GM12878 (cell line): Measurements from ENCODE around the gene STK16. TPM values are rescaled to one million over a fixed set of nuclear protein-coding genes. Genes with fewer than 3 reads are reported as not detected.

Experiments
- ATAC-seq: fragments of 200-7000 bp; cut with Tn5 transposase; 3 replicates; pipeline ENCODE4 v1.9.1; 2020; ENCODE audit warnings: mild to moderate bottlenecking, moderate library complexity
- BruUV-seq: library from RNA; stranded (reverse); fragments of 400-500 nt; replicated peaks from 2 replicates; lab custom pipeline; 2021; lab: Mats Ljungman, UMichigan
- CTCF ChIA-PET: fragments of 300-600 bp; sonication (Branson Sonifier 250); formaldehyde crosslinking; extraction: SDS; loops from one replicate; lab custom pipeline; 2021; ENCODE audit warnings: inconsistent platforms; lab: Yijun Ruan, JAX
- POLR2A ChIA-PET: fragments of 350-600 bp; formaldehyde crosslinking; extraction: SDS; loops from one replicate; lab custom pipeline; 2021; ENCODE audit warnings: inconsistent platforms; lab: Charles Lee
- RAD21 ChIA-PET: fragments of 300-600 bp; sonication (Branson Sonifier 250); formaldehyde crosslinking; loops from one replicate; lab custom pipeline; 2023; ENCODE audit warnings: antibody characterized with exemption; ENCODE audit not compliant: unreplicated experiment; lab: Charles Lee
- SMC1A ChIA-PET: fragments of 300-600 bp; sonication (Branson Sonifier 250); formaldehyde crosslinking; loops from one replicate; lab custom pipeline; 2023; ENCODE audit not compliant: unreplicated experiment, uncharacterized antibody; lab: Charles Lee
- DNase-seq: peaks from one replicate; pipeline ENCODE4 v3.0.0-alpha.2; 2011; ENCODE audit warnings: low read depth, low spot score
- FAIRE-seq: peaks from 3 replicates; lab custom pipeline; 2011; peaks lifted over from hg19 to GRCh38; lab: Jason Lieb, UNC
- H2AFZ ChIP-seq: 2 replicates; pipeline ENCODE4 v1.6.0; 2011; ENCODE audit warnings: low read depth, low read length, control low read depth; ENCODE audit not compliant: control insufficient read depth
- H3K27ac ChIP-seq: 2 replicates; pipeline ENCODE4 v1.5.1; 2011; ENCODE audit warnings: control low read depth; ENCODE audit not compliant: control insufficient read depth, insufficient read depth
- H3K27me3 ChIP-seq, 2 experiments: replicated peaks in 1 of 2; 2 replicates each; pipeline versions ENCODE4 v1.6.0 to v1.6.1; 2011; ENCODE audit warnings: low read length in 1 of 2; ENCODE audit not compliant: control insufficient read depth in 2 of 2, insufficient read depth in 2 of 2
- H3K36me3 ChIP-seq, 2 experiments: 2 replicates each; pipeline ENCODE4 v1.5.1; 2011; ENCODE audit warnings: low read length in 1 of 2; ENCODE audit not compliant: control insufficient read depth in 2 of 2, insufficient read depth in 2 of 2
- H3K4me1 ChIP-seq: 2 replicates; pipeline ENCODE4 v1.6.1; 2011; ENCODE audit warnings: mild to moderate bottlenecking, low read length, moderate library complexity, mixed read lengths; ENCODE audit not compliant: control insufficient read depth, insufficient read depth
- H3K4me2 ChIP-seq: 2 replicates; pipeline ENCODE4 v1.6.0; 2011; ENCODE audit warnings: control low read depth; ENCODE audit not compliant: control insufficient read depth, insufficient read depth
- H3K4me3 ChIP-seq: fragments of 200-600 bp; sonication (generic); 2 replicates; pipeline ENCODE4 v1.5.1; 2016
- H3K79me2 ChIP-seq: 2 replicates; pipeline ENCODE4 v1.6.0; 2011; ENCODE audit warnings: low read length; ENCODE audit not compliant: control insufficient read depth, insufficient read depth
- H3K9ac ChIP-seq: 2 replicates; pipeline ENCODE4 v1.8.0; 2011; ENCODE audit warnings: low read length, control low read depth, mixed read lengths; ENCODE audit not compliant: control insufficient read depth, insufficient read depth
- H3K9me3 ChIP-seq: replicated peaks from 3 replicates; pipeline ENCODE4 v1.5.1; 2011; ENCODE audit warnings: mild to moderate bottlenecking, low read length; ENCODE audit not compliant: control insufficient read depth, insufficient read depth
- H4K20me1 ChIP-seq: 2 replicates; pipeline ENCODE4 v1.6.0; 2011; ENCODE audit not compliant: control insufficient read depth, insufficient read depth
- CHD4 ChIP-seq: fragments of 200-600 bp; sonication (generic); IDR thresholded peaks from 2 replicates; pipeline ENCODE4 v1.6.1; 2016; ENCODE audit warnings: mild to moderate bottlenecking
- CREB1 ChIP-seq: IDR thresholded peaks from 2 replicates; pipeline ENCODE4 v1.6.1; 2012; ENCODE audit warnings: low read depth, mild to moderate bottlenecking, inconsistent platforms
- MTA2 ChIP-seq: fragments of 450-650 bp; IDR thresholded peaks from 2 replicates; pipeline ENCODE4 v1.6.1; 2016; ENCODE audit warnings: low read depth, mild to moderate bottlenecking, moderate library complexity
- MTA3 ChIP-seq: IDR thresholded peaks from 2 replicates; pipeline ENCODE4 v1.6.1; 2012; ENCODE audit warnings: low read length, inconsistent platforms, borderline replicate concordance
- NR2C1 ChIP-seq: fragments of 450-650 bp; IDR thresholded peaks from 2 replicates; pipeline ENCODE4 v1.6.1; 2017; ENCODE audit warnings: antibody characterized with exemption, mild to moderate bottlenecking, moderate library complexity
- RAD51 ChIP-seq: fragments of 450-650 bp; IDR thresholded peaks from 2 replicates; pipeline ENCODE4 v1.6.1; 2016; ENCODE audit warnings: moderate library complexity, mild to moderate bottlenecking, inconsistent platforms
- SMARCA5 ChIP-seq: fragments of 450-650 bp; IDR thresholded peaks from 2 replicates; pipeline ENCODE4 v1.6.1; 2017; ENCODE audit warnings: mild to moderate bottlenecking
- SPI1 ChIP-seq: IDR thresholded peaks from 2 replicates; pipeline ENCODE4 v1.6.1; 2011; ENCODE audit warnings: low read depth, mild to moderate bottlenecking, low read length, moderate library complexity, borderline replicate concordance; ENCODE audit not compliant: insufficient read depth
- TCF3 ChIP-seq: IDR thresholded peaks from 2 replicates; pipeline ENCODE4 v1.6.1; 2012; ENCODE audit warnings: low read depth, mild to moderate bottlenecking, low read length, borderline replicate concordance; ENCODE audit not compliant: insufficient read depth
- YY1 ChIP-seq: IDR thresholded peaks from 2 replicates; pipeline ENCODE4 v1.6.1; 2011; ENCODE audit warnings: low read depth, mild to moderate bottlenecking, low read length
- WGBS: methylation state at CpG from one replicate; pipeline ENCODE4 v1.1.6; 2016; ENCODE audit warnings: low lambda C conversion rate; ENCODE audit not compliant: insufficient replicate concordance, insufficient coverage; ENCODE audit errors: missing lambda C conversion rate; 5-methylcytosine and 5-hydroxymethylcytosine counted together
- in situ Hi-C: fragments of 300-500 bp; cut with MboI; formaldehyde crosslinking; loops from 9 replicates; pipeline ENCODE4 v1.14.3; 2018; ENCODE audit warnings: mixed read lengths
- intact Hi-C: fragments of 100-400 bp; cut with micrococcal nuclease; formaldehyde crosslinking; loops from one replicate; pipeline ENCODE4 v1.14.2; 2022; ENCODE audit not compliant: unreplicated experiment
- polyA plus RNA-seq, 11 experiments: library from polyadenylated mRNA; depleted of rRNA in 4 of 11; unstranded in 6 of 11; stranded (reverse) in 5 of 11; fragments of >200 nt; fragmentation: Nextera tagmentation in 4 of 11; fragmentation: Illumina TruSeq in 1 of 11; extraction: Ambion mirVana in 4 of 11; extraction: Trizol in 1 of 11; gene quantifications; 1 replicate in 1 of 11; 2 replicates in 10 of 11; pipeline versions ENCODE4 v1.2.1 to v1.2.3, GENCODE V29; 2011 to 2016; ENCODE audit warnings: inconsistent platforms in 2 of 11, missing spikeins in 2 of 11, low read depth in 1 of 11
- total RNA-seq, 4 experiments: library from RNA; depleted of rRNA in 3 of 4; stranded (reverse); fragments of >200 nt in 3 of 4; fragmentation: Illumina TruSeq in 1 of 4; extraction: Trizol in 1 of 4; gene quantifications; 2 replicates each; pipeline versions ENCODE4 v1.2.1 to v1.2.3, GENCODE V29; 2013 to 2021
- TF ChIP-seq, protein P1 (sequence below): IDR thresholded peaks from 2 replicates; pipeline ENCODE4 v1.6.1; 2012; ENCODE audit warnings: low read depth, low read length, improper control_type of control experiment
- TF ChIP-seq, protein P2 (sequence below): fragments of 450-650 bp; IDR thresholded peaks from 2 replicates; pipeline ENCODE4 v1.6.1; 2017; ENCODE audit warnings: low read depth, mild to moderate bottlenecking, moderate library complexity
- TF ChIP-seq, protein P3 (sequence below): fragments of 450-650 bp; IDR thresholded peaks from 2 replicates; pipeline ENCODE4 v1.6.1; 2016; ENCODE audit warnings: mild to moderate bottlenecking
- TF ChIP-seq, protein P4 (sequence below): fragments of 450-650 bp; IDR thresholded peaks from 2 replicates; pipeline ENCODE4 v1.6.1; 2016; ENCODE audit warnings: mild to moderate bottlenecking, moderate library complexity, borderline replicate concordance

STK16 gene
- total and polyA plus RNA-seq, 10 of the 15 experiments (the other 5 are each of a cell fraction or from before 2014, with no cell fraction given) = 4.3 to 50.1 (median 17.9) TPM

DNA sequence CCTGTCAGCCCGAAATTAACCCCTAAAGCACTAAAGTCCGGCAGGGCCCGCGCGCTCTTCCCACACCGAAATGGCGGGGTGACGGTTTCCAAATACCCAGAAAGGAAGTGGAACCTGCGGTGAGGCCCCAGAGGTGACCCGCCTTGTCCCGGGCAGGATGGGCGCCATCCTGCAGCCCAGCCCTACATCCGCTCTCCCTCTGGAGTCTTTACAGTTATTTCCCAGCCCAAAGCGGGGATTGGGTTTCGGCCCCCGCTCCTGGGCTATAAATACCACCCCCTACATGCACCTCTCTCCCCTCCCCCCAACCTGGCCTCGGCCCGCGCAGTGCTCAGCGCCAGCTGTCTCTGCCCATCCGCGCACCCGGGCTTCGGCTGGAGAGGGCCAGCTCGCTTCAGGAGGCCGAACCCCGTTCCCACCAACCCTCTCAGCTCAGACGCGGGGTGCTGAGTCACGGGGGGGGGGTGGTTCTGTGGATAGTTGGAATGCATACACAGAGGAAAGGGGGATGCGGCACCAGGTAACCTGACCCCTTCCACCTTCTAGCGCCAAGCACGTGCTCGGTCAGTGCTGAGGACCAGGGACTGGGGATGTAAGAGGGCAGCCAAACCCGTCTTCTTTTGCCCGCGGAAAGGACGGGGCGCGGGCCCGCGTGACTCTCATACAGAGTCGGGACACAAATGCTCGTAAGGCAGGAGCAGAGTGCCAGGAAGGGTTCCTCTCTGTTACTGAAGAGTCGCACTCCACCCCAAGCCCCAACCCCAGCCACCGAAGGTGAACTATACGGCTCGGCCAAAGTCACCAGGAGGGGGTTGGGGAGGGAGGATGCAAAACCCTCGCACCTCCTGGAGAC is 7.8 kb downstream of the STK16 start, which contains the start of gene TUBA4B:
TUBA4B (plus strand) TSS at position 344 of the 853 bp plus-strand sequence; CDS start at position 509, 165 bp downstream.
- Histone ChIP-seq H3K4me2 (peak within 1 kb of the TSS; percentile 92), H3K4me1 (peaks cover 27% of the 10 kb centered on the region), H3K4me3 (peak within 1 kb of the TSS; percentile 86), H3K27me3 (no peaks in the 10 kb centered on the region), H3K9ac (peak within 1 kb of the TSS; percentile 86), H3K79me2 (peaks cover 44% of the 10 kb centered on the region), H4K20me1 (0 out of 2 replicates have a peak, but pooled peaks cover 4% of the 10 kb centered on the region), H3K9me3 (no peaks in the 10 kb centered on the region), H2AFZ (peak within 1 kb of the TSS; percentile 92), H3K27ac (peak within 1 kb of the TSS; percentile 77), H3K36me3 (peaks cover 10 to 11% of the 10 kb centered on the region in 2 experiments)
- SMC1A ChIA-PET = interaction anchor here (0.6 to 8.6 kb wide), 10 partner anchors 11 to 399 kb away, joined by 3 to 98 read pairs (median 7); partner anchors contain the start of genes ANKZF1, ATG9A, CNPPD1 and DNAJB2
- FAIRE-seq (peak; percentile 23), DNase-seq (no peak), ATAC-seq (peak; percentile 34)
- WGBS = 1% methylated on average over 49 of the region's 49 CpGs
- intact Hi-C loops = loop anchor here (1.0 to 2.0 kb wide), 4 partner anchors 24 to 76 kb away; partner anchors contain the start of genes ANKZF1, ATG9A, CNPPD1 and DNAJB2
- RAD21 ChIA-PET = interaction anchor here (1.0 to 5.1 kb wide), 8 partner anchors 8 to 82 kb away, joined by 3 to 53 read pairs (median 5); partner anchors contain the start of genes ANKZF1, ATG9A, DNAJB2 and GLB1L
- POLR2A ChIA-PET = interaction anchor here (0.5 to 9.0 kb wide), 29 partner anchors 8 to 1883 kb away, joined by 3 to 160 read pairs (median 4); partner anchors contain the start of genes ABCB6, ANKZF1, ATG9A and CNPPD1
- in situ Hi-C loops = no loop called here
- CTCF ChIA-PET = interaction anchor here (0.9 to 6.1 kb wide), 8 partner anchors 8 to 83 kb away, joined by 3 to 65 read pairs (median 5); partner anchors contain the start of genes ANKZF1, ATG9A, DNAJB2 and GLB1L
- BruUV-seq = TSS peak; percentile 63
- TF ChIP-seq, protein P1, sequence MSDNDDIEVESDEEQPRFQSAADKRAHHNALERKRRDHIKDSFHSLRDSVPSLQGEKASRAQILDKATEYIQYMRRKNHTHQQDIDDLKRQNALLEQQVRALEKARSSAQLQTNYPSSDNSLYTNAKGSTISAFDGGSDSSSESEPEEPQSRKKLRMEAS = peak; percentile 48
- TF ChIP-seq YY1 = peak; percentile 82
- TF ChIP-seq TCF3 = no peak
- no peak for TF ChIP-seq NR2C1
- TF ChIP-seq MTA2 = 0 out of 2 replicates have a peak, but pooled peaks have one; percentile 35
- TF ChIP-seq SPI1 = peak; percentile 91
- TF ChIP-seq CHD4 = no peak
- TF ChIP-seq, protein P2, sequence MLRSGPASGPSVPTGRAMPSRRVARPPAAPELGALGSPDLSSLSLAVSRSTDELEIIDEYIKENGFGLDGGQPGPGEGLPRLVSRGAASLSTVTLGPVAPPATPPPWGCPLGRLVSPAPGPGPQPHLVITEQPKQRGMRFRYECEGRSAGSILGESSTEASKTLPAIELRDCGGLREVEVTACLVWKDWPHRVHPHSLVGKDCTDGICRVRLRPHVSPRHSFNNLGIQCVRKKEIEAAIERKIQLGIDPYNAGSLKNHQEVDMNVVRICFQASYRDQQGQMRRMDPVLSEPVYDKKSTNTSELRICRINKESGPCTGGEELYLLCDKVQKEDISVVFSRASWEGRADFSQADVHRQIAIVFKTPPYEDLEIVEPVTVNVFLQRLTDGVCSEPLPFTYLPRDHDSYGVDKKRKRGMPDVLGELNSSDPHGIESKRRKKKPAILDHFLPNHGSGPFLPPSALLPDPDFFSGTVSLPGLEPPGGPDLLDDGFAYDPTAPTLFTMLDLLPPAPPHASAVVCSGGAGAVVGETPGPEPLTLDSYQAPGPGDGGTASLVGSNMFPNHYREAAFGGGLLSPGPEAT = peak; percentile 71
- TF ChIP-seq CREB1 = peak; percentile 37; the same call in 1 of the 2 replicates
- TF ChIP-seq RAD51 = no peak
- 0 out of 2 replicates have a peak, but pooled peaks have one; percentile 16 for TF ChIP-seq SMARCA5
- TF ChIP-seq, protein P3, sequence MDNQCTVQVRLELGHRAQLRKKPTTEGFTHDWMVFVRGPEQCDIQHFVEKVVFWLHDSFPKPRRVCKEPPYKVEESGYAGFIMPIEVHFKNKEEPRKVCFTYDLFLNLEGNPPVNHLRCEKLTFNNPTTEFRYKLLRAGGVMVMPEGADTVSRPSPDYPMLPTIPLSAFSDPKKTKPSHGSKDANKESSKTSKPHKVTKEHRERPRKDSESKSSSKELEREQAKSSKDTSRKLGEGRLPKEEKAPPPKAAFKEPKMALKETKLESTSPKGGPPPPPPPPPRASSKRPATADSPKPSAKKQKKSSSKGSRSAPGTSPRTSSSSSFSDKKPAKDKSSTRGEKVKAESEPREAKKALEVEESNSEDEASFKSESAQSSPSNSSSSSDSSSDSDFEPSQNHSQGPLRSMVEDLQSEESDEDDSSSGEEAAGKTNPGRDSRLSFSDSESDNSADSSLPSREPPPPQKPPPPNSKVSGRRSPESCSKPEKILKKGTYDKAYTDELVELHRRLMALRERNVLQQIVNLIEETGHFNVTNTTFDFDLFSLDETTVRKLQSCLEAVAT = peak; percentile 59; the same call in 1 of the 2 replicates
- peak; percentile 53; the same call in 1 of the 2 replicates for TF ChIP-seq MTA3
- TF ChIP-seq, protein P4, sequence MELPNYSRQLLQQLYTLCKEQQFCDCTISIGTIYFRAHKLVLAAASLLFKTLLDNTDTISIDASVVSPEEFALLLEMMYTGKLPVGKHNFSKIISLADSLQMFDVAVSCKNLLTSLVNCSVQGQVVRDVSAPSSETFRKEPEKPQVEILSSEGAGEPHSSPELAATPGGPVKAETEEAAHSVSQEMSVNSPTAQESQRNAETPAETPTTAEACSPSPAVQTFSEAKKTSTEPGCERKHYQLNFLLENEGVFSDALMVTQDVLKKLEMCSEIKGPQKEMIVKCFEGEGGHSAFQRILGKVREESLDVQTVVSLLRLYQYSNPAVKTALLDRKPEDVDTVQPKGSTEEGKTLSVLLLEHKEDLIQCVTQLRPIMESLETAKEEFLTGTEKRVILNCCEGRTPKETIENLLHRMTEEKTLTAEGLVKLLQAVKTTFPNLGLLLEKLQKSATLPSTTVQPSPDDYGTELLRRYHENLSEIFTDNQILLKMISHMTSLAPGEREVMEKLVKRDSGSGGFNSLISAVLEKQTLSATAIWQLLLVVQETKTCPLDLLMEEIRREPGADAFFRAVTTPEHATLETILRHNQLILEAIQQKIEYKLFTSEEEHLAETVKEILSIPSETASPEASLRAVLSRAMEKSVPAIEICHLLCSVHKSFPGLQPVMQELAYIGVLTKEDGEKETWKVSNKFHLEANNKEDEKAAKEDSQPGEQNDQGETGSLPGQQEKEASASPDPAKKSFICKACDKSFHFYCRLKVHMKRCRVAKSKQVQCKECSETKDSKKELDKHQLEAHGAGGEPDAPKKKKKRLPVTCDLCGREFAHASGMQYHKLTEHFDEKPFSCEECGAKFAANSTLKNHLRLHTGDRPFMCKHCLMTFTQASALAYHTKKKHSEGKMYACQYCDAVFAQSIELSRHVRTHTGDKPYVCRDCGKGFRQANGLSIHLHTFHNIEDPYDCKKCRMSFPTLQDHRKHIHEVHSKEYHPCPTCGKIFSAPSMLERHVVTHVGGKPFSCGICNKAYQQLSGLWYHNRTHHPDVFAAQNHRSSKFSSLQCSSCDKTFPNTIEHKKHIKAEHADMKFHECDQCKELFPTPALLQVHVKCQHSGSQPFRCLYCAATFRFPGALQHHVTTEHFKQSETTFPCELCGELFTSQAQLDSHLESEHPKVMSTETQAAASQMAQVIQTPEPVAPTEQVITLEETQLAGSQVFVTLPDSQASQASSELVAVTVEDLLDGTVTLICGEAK = no peak
